Renal cortical epithelial cell (primary cell): ENCODE data around the gene NAV3. TPM values are rescaled to one million over a fixed set of nuclear protein-coding genes. Genes with fewer than 3 reads are reported as not detected.
"Not testable (repeated sequence)": the region's sequence is repeated elsewhere in the genome, so short reads cannot be mapped to it uniquely, and the experiment has no call there.

ENCODE experiments used
- DNase-seq: peaks from one replicate; pipeline ENCODE4 v3.0.0-alpha.2; 2011; ENCODE audit warnings: low read depth
- total RNA-seq: library from RNA; depleted of rRNA; stranded (reverse); fragments of >200 nt; gene quantifications from 2 replicates; pipeline ENCODE4 v1.2.3, GENCODE V29; 2014

Gene NAV3
- total RNA-seq, 1 donor from 2014 or later = 9.1 TPM

DNA sequence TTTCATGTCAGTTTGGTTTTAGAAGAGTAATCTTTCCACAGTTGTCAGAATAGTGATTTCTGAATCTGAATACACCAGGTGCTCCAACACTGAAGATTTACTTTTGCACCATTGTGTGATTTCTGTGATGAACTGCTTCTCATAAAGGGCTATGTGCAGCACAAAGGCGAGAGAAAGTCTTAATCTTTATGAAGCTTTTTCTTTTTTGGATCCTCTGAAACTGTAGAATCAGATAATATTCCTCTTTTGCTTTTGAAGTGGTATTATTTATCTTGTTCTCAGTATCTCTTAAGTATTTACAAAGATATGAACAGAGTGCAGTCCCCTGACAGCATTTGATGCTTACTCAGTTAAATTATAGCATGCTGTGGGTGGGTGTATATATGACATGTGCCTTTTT is 207.8 kb downstream of the NAV3 start:
- DNase-seq = no peak

DNA sequence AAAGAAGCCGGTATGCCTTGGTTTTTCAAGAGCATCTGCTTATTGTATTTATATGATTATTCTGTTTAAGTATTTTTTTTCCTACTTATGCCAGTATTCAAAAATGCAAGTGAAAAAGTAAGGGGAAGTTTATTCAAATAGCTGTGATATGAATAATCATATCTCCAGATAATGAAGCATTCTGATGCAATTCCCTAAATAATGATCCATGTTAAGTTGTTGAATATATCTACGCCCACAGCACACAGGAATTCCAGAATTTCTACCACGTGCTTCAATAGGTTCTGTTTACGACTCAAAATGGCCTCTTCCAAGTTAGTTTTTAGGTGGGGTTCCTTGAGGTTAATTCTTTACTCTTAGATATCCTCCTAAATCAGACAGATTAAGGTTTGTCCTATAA is 208.3 kb downstream of the NAV3 start:
- no peak for DNase-seq

DNA sequence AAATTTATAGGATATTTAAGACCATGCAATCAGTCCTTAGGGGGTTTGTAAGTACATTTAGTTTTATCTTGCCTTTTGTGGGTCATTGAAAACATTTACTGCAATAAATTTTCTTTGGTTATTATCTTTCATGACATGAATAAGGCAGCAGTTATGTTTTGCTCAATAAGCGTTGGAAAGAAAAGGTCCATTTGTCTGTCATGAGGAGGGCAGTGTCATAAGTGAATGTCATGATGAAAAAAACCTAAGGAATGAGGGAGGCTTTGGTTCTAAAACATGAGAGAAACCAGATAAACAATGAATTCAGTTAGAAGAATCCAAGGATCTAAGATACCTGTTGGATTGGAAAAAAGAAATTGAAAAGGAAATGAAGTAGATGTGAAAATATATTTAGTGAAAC is 209.4 kb downstream of the NAV3 start:
- no peak for DNase-seq

DNA sequence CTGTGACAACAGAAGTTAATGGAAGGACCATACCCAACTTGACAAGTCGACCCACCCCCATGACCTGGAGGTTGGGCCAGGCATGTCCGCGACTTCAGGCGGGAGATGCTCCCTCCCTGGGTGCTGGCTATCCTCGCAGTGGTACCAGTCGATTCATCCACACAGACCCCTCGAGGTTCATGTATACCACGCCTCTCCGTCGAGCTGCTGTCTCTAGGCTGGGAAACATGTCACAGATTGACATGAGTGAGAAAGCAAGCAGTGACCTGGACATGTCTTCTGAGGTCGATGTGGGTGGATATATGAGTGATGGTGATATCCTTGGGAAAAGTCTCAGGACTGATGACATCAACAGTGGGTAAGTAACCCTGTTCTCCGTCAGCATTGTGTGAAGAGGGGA is 220.1 kb downstream of the NAV3 start:
- no peak for DNase-seq

DNA sequence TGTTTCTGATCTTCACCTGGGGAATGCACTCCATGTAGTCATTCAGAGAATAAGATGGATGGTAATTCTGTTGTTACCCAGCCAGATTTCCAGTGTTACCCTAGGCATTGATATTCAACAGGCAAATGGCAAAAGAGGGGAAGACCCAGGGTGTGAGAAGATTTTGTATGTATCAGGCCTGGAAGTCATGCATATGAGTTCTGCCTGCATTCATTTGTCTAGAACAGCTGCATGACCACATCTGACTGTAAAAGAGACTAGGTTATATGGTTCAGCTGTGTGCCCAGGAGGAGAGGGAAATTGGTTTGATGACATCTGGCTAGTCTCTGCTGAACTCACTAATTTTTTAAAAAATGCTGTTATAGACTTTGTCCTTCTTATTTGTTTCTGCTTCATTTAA is 224.9 kb downstream of the NAV3 start:
- no peak for DNase-seq

DNA sequence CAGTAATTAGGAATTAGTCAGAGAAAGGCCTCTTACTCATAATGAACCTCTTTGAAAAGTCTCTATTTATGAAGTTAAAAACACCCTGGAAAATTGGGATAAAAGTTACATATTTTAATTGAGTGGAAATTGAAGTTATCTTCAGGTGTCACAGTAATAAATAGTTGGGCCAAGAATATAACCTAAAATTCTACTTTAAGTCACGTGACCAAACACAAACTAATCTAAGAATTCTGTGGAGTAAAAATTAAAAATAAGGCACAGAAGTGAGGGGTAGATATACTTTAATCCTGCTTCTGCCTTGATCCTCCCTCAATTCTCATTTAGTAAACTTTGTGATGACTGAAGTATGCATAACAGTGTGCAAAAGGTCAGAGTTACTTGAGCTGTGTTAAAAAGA is 226.4 kb downstream of the NAV3 start:
- DNase-seq = no peak

DNA sequence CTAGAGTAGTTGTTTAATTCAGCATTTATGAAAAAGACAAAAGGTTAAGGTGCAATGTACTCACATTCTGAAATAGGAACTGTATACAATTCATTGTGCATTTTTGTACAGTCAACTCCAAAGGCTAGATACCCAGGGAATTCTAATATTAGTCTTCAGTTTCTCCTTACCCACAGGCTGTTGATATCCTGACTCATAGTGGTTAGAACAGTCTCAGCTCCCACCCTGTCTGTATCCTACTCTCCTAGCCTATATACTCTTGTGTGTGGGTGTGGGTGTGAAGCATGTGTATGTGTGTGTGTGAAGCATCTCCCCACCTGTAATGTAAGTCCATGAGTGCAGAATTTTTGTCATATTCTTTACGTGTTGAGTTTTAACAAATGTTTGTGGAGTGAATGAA is 229.5 kb downstream of the NAV3 start:
- peak; percentile 59 for DNase-seq

DNA sequence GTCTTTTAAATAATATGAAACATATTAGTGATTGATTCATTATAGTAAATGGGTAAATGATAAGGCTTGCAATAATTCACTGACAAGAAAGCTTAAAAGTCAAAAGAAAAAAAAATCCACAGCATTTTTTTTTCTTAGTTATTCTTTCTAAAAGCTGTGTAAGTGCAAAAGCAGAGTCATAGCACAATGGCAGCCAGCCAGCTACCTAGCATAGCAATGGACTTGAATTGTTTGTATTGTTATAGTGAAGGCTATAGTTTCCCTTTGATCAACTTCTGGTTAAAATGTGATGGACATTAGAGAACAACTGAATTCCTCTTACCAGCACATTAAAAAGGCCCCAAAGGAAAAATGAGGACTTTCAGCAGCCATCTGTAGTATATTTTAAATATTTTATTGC is 232.1 kb downstream of the NAV3 start:
- DNase-seq = peak; percentile 91

DNA sequence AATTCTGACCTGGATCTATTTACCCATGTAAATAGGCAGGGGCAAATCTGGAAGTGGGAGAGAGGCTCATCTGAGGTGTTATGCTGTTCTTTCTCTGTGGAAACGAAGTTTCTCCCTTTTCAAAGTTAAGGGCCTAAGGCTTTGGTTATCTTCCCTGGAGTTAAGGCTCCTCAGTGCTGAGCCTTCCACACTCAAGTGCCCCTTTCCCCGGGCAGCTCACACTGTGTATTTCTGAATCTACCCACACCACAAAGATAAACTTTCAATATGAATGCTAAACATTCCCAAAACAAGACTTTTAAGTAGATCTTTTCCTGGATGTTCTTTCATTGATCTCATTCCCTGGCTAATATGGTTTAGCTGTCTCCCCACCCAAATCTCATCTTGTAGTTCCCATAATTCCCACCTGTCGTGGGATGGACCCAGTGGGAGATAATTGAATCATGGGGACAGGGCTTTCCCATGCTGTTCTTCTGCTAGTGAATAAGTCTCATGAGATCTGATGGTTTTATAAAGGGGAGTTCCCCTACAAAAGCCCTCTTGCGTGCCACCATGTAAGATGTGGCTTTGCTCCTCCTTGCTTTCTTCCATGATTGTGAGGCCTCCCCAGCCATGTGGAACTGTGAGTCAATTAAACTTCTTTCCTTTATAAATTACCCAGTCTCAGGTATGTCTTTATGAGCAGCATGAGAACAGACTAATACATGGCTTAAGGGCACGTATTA is 251.1 kb downstream of the NAV3 start:
- DNase-seq = no peak

DNA sequence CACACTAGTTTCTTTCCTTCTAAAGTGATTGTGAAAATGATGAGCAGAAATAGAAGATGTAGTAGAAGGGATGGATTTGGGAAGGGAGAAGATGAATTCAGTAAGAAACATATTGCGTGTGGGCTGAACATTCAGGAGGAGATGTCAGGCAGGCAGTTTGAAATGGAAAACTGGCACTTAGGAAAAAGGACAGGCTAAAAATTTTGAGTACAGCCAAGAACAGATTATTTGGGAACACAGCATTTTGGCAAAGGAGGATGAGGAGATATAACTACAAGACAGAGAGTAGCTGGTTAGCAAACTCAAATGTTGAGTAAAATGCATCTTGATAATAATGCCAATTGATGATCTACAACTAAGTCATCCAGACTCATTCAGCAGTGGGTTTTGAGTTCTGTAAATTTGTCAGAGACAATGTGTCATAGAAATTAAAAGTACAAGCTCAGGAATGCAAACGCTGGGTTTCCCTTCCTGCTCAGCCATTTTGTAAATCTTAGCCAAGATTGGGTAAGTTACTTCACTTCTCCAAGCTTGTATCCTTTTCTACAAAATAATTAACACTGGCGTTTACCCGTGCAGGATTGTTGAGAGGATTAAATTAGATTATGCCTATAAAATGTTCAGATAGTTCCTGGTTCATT is 255.0 kb downstream of the NAV3 start:
- peak; percentile 3 for DNase-seq

DNA sequence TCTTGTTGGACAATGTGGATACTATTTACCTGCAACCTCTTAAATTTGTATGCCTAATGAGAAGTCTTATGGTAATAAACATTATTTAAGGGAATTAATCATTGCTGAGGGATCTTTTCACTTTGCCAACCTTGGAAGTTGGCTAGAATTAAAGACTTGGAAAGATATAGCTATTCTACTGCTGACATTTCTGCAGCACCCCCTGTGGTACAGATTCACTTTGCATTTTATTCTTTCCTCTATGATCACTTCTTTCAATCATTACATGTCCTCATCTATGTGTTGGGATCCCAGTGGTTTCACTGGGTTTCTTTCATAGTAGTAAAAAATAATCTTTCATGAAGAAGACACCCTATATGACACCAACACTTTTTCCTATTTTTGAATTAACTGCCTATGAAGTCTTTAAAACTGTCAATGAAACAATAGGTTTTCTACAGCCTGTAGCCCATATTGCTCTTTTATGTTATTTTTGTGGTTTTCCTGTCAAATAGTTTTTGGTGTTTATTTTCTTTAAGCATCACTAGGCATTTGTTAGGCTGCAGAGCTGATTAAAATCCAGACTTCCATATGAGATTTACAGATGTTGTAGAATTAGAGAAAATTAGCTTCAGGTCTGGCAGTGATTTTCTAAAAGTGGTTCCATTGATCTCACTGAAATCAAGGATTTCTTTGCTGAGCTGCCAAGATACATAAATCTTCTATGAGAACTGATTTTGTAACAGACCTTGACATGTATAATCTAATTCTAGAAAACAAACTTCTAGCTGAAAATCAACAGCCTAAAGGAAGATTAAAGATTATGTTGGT is 256.1 kb downstream of the NAV3 start:
- peak; percentile 12 for DNase-seq

DNA sequence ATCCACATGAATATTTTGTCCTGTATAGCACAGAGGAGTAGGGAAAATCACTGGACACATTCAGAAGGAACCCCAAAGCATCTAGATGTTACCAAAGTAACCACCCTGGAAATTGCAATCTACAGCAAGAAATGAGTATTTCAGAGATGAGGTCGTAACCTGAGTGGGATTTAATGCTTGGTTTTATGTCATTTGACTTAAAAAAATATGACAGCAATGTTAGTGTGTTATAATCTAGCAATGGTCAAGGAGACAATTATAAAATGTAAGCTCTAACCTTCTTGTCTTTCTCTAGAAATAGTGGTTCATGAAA is 256.6 kb downstream of the NAV3 start:
- no peak for DNase-seq

DNA sequence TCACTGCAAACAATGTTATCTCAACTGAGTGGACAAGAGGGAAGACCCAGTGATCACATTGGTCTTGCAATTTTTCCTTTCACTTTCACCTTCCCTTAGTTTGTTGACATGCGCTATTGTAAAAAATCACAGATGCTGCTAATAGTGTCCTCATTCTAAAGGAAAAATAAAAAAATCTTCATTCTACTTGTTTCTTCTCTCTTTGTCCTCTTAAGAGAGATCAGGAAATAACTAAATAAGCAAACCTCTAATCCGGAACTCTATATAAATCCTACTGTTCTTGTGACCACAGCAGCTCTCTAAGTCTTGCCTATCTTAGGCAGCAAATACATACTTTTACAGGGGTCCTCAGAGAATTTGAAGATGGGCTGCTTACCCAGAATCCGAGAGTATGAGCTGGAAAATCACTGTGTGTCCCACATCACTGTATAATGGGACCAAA is 257.7 kb downstream of the NAV3 start:
- DNase-seq = peak; percentile 36

DNA sequence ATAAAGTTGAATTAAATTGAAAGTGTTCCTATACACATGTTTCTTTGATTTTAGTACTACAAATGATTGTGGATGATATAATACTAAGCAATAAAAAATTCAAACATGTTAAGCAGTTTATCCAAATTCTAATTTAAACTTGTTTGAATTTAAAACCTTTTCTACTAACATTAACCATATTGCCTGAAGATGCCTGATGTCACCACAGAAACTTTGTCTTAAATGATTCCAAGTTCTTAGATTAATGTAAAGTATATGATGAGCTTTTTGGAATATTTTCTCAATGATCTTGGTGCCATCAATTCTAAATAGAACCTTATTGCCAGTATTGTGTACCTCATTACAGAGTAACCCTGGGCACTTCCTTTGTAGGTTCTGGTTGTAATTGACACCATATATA is 259.6 kb downstream of the NAV3 start:
- DNase-seq = no peak

DNA sequence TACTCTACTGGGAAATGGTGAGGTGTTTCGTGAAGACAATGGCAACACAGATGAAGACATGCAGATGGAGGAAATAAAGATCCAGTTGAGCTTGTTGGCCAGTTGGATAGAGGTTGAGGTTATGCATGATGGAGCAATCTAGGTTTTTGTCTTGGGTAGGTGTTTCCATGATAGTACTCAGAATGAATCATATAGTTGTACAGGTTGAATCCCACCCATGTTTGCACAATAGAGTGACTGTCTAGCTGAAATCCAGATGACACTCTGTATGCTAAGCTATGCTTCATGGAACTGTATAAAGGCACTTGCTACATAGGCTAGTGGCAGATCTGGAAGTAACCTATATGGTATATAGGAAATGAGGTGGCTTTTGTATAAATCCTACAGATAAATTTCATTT is 264.9 kb downstream of the NAV3 start:
- no peak for DNase-seq

DNA sequence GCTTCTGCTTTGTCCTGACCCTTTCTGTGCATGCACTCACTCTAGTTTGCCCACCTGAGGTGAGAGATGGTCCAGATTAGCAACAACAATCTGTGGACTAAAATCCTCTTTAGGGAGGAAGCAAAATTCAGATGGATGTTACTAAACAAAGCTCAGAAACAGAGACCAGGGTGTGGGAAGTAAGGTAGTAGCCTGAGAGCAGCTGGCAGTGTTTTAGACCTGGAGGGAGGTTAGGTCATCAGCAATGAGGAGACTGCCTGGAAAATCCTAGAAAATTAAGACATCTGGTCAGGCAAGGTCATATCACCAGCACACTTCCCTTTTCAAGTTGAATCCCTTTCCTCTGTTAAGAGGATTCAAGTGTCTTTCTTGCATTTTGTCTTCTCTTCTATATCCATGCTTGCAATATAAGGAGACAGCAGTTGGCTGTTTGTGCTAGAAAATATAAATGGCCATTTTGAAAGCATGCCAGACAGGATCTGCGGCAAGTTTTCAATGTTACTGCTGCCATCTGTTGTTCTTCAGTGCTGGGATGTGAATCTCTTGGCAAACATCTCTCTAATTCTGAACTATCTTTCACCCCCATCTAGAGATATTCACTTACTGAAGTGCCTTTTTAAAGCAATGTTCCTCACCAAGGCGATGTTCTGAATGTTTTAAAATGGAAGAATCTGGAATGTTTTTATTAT is 266.4 kb downstream of the NAV3 start:
- peak; percentile 2 for DNase-seq

DNA sequence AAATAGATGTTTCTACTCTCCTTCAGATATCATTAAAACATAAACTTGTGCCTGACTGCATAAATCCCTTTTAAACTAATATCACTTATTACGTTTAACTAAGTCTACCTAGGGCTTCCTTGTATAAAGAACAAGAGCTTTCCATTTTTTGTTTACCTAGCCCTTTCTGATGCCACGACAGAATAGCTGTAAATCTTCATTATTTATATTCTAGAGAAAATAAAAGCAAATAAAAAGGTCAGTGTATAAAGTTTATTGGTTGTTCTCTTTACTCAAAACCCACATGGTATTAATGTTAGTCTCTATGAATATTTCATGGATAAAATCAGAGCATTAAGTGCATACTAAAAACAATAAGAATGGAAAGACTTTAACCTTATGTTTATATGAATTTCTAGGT is 269.1 kb downstream of the NAV3 start:
- no peak for DNase-seq

DNA sequence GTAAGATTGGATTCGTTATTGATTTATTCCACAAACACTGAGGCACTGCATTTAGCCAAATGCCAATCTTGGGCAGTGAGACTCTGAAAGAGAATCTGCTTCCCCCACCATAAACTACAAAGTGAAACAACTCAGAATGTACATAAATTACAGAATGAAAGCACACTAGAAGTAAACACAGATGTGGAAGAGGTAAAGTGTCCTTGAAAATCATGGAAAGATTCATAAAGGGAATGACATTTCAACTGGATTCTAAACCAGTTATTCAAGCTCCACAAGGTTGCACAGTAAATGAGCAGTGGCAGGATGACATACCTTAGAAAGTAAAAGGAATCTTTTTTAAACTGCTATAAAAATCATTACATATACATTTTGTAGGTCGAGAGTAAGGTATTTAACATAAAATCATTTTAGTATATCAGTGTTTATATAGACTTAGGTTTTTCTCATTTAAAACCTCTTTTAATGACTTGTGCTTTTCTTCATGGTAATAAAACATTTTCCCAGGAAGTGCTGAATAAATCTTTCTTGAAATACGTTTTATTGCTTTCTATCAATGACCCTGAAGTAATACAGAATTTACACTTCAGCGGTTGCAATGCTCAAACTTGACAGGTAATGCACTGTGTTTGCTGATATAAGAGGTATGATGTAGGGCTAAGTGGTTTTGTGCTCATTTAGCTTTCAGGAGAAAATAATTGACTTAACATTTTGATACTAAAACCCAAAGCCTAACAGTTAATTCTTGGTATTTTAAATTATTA is 270.6 kb downstream of the NAV3 start:
- peak; percentile 6 for DNase-seq

DNA sequence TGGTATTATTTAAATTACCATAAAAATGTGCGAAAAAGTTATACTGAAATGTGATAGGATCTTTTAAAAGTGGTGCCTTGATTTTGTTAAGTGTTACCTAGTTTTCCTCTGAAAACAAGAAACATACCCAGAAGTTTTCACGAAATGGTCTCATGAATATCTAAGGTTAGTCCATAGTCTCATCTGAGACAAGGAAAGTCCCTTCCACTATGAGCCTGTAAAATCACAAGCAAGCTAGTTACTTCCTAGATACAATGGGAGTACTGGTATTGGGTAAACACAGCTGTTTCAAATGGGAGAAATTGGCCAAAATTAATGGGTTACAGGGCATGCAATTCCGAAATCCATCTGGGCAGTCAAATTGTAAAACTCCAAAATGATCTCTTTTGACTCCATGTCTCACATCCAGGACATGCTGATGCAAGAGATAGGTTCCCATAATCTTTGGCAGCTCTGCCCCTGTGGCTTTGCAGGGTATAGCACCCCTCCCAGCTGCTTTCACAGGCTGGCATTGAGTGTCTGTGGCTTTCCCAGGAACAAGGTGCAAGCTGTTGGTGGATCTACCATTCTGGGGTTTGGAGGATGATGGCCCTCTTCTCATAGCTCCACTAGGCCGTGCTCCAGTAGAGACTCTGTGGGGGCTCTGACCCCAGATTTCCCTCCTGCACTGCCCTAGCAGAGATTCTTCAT is 271.4 kb downstream of the NAV3 start:
- DNase-seq = no peak

DNA sequence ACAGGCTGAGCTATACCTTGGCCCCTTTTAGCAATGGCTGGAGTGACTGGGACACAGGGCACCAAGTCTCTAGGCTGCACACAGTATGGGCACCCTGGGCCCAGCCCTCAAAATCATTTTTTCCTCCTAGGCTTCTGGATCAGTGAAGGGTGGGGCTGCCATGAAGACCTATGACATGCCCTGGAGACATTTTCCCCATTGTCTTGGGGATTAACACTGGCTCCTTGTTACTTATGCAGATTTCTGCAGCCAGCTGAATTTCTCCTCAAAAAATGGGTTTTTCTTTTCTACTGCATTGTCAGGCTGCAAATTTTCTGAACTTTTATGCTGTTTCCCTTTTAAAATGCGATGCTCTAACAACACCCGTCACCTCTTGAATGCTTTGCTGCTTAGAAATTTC is 272.1 kb downstream of the NAV3 start:
- DNase-seq = not testable (repeated sequence)

DNA sequence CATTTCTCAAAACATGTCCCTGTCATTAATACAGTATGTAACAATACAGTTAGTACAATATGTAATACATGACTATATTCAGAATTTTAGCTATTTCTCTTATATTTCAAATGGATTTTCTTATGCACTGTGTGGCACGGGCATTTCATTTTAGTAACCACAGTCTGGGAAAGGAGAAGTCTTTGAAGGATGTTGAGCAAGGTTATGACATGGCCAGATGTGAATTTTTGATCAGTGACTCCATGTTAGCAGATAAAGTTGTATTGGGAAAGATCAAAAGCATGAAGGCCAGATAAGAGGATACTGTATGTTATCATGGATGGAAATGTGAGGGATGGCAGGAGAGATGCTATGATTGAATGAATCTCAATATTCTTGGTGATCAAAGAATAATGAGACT is 285.2 kb downstream of the NAV3 start:
- no peak for DNase-seq
